Fibroblast of upper back skin (primary cell): Measurements from ENCODE around the gene ANAPC10.
"Not testable (repeated sequence)": the region's sequence is repeated elsewhere in the genome, so short reads cannot be mapped to it uniquely, and the experiment has no call there.

Source experiments
- DNase-seq: peaks from one replicate; pipeline ENCODE4 v3.0.0-alpha.2; 2013

ANAPC10 gene

GRCh38 chr4:145097821-145098674 is at the start of gene ANAPC10, which contains the start of gene ABCE1:
Gene ANAPC10 (minus strand): TSS chr4:145098196. CDS start chr4:145096099, 2,097 bp downstream.
Gene ABCE1 (plus strand): TSS chr4:145098311. CDS start chr4:145104413, 6,102 bp downstream.
- peak; percentile 98 for DNase-seq

- DNase-seq, result not testable (repeated sequence)
These were observed 38.2 kb upstream of the ANAPC10 start for GRCh38 chr4:145136219-145136618.

GRCh38 chr4:145132511-145133098 is 34.6 kb upstream of the ANAPC10 start:
- DNase-seq, result peak; percentile 14

GRCh38 chr4:145131848-145132247 is 33.9 kb upstream of the ANAPC10 start:
- no peak for DNase-seq

- DNase-seq, result peak; percentile 94
These were observed 32.9 kb upstream of the ANAPC10 start for GRCh38 chr4:145130788-145131399.

GRCh38 chr4:145130130-145130529 is 32.1 kb upstream of the ANAPC10 start:
- peak; percentile 1 for DNase-seq

- no peak for DNase-seq
These were observed 27.4 kb upstream of the ANAPC10 start for GRCh38 chr4:145125396-145125795.

- no peak for DNase-seq
These were observed 10.1 kb upstream of the ANAPC10 start for GRCh38 chr4:145108128-145108527.

GRCh38 chr4:145107126-145107525 is 9.1 kb upstream of the ANAPC10 start:
- no peak for DNase-seq

- no peak for DNase-seq
These were observed 5.5 kb upstream of the ANAPC10 start for GRCh38 chr4:145103496-145103895.

- no peak for DNase-seq
These were observed 4.6 kb upstream of the ANAPC10 start for GRCh38 chr4:145102619-145103018.

GRCh38 chr4:145101091-145101490 is 3.1 kb upstream of the ANAPC10 start:
- no peak for DNase-seq

- DNase-seq, result no peak
These were observed 1.7 kb upstream of the ANAPC10 start for GRCh38 chr4:145099653-145100052.

GRCh38 chr4:145098675-145099037 is 660 bp upstream of the ANAPC10 start:
- DNase-seq, result peak; percentile 61

- no peak for DNase-seq
These were observed 620 bp downstream of the ANAPC10 start for GRCh38 chr4:145097331-145097820.

- DNase-seq, result no peak
These were observed 4.4 kb downstream of the ANAPC10 start for GRCh38 chr4:145093638-145094037.

GRCh38 chr4:145090380-145090779 is 7.6 kb downstream of the ANAPC10 start:
- no peak for DNase-seq

GRCh38 chr4:145083891-145084605 is 13.9 kb downstream of the ANAPC10 start:
- DNase-seq, result peak; percentile 62

GRCh38 chr4:145081756-145082155 is 16.2 kb downstream of the ANAPC10 start:
- no peak for DNase-seq

- DNase-seq, result peak; percentile 34
These were observed 21.5 kb downstream of the ANAPC10 start for GRCh38 chr4:145076469-145076855.

GRCh38 chr4:145075742-145076468 is 22.1 kb downstream of the ANAPC10 start:
- DNase-seq, result no peak

- peak; percentile 28 for DNase-seq
These were observed 26.4 kb downstream of the ANAPC10 start for GRCh38 chr4:145071560-145071959.
